Neural progenitor cell (in vitro differentiated cells): ENCODE data around the gene HSD17B1. TPM values are rescaled to one million over a fixed set of nuclear protein-coding genes. Genes with fewer than 3 reads are reported as not detected.

Experiments used
- DNase-seq: peaks from one replicate; pipeline ENCODE4 v3.0.0-alpha.2; 2016; ENCODE audit warnings: low spot score
- H2AFZ ChIP-seq: fragments of 200-600 bp; sonication (generic); replicated peaks from 2 replicates; pipeline ENCODE4 v1.6.1; 2016; ENCODE audit warnings: antibody characterized with exemption
- H3F3A ChIP-seq: fragments of 200-600 bp; sonication (generic); 2 replicates; pipeline ENCODE4 v1.6.1; 2016; ENCODE audit warnings: antibody characterized with exemption, low read depth
- H3K27ac ChIP-seq: fragments of 200-600 bp; sonication (generic); 2 replicates; pipeline ENCODE4 v1.5.1; 2016; ENCODE audit warnings: mild to moderate bottlenecking
- H3K27me3 ChIP-seq: fragments of 200-600 bp; sonication (generic); 2 replicates; pipeline ENCODE4 v1.6.1; 2016; ENCODE audit warnings: mild to moderate bottlenecking, moderate library complexity
- H3K36me3 ChIP-seq: fragments of 200-600 bp; sonication (generic); 2 replicates; pipeline ENCODE4 v1.5.1; 2016
- H3K4me1 ChIP-seq: fragments of 200-600 bp; sonication (generic); 2 replicates; pipeline ENCODE4 v1.6.1; 2016; ENCODE audit warnings: mixed run types
- H3K4me2 ChIP-seq: fragments of 200-600 bp; sonication (generic); 2 replicates; pipeline ENCODE4 v1.6.1; 2016
- H3K4me3 ChIP-seq: fragments of 200-600 bp; sonication (generic); 2 replicates; pipeline ENCODE4 v1.5.1; 2016
- H3K79me2 ChIP-seq: fragments of 200-600 bp; sonication (generic); 2 replicates; pipeline ENCODE4 v1.6.1; 2016; ENCODE audit warnings: low read depth
- H3K9ac ChIP-seq: fragments of 200-600 bp; sonication (generic); 2 replicates; pipeline ENCODE4 v1.6.1; 2016
- H3K9me3 ChIP-seq: fragments of 200-600 bp; sonication (generic); 2 replicates; pipeline ENCODE4 v1.5.1; 2016; ENCODE audit warnings: low read depth
- H4K20me1 ChIP-seq: fragments of 200-600 bp; sonication (generic); 2 replicates; pipeline ENCODE4 v1.6.1; 2016; ENCODE audit warnings: low read depth
- H3K27ac Mint-ChIP-seq: 3 replicates; pipeline ENCODE4 v1.8.0; 2021; ENCODE audit warnings: mixed read lengths
- H3K27me3 Mint-ChIP-seq: 2 replicates; pipeline ENCODE4 v1.8.0; 2022; ENCODE audit warnings: low read depth, mild to moderate bottlenecking, inconsistent platforms, moderate library complexity, mixed read lengths; ENCODE audit not compliant: insufficient read depth
- H3K36me3 Mint-ChIP-seq: 3 replicates; pipeline ENCODE4 v1.8.0; 2021; ENCODE audit warnings: mixed read lengths
- H3K4me1 Mint-ChIP-seq: 3 replicates; pipeline ENCODE4 v1.8.0; 2021; ENCODE audit warnings: mixed read lengths
- H3K4me3 Mint-ChIP-seq: 3 replicates; pipeline ENCODE4 v1.8.0; 2021; ENCODE audit warnings: mild to moderate bottlenecking, moderate library complexity, mixed read lengths
- H3K9me3 Mint-ChIP-seq: 3 replicates; pipeline ENCODE4 v1.8.0; 2020; ENCODE audit warnings: mixed read lengths
- EZH2 ChIP-seq: fragments of 200-600 bp; sonication (generic); IDR thresholded peaks from 2 replicates; pipeline ENCODE4 v1.6.1; 2017; ENCODE audit warnings: antibody characterized with exemption, mild to moderate bottlenecking, moderate library complexity
- EZH2phosphoT487 ChIP-seq: fragments of 200-600 bp; sonication (generic); IDR thresholded peaks from 2 replicates; pipeline ENCODE4 v1.6.1; 2017; ENCODE audit warnings: antibody characterized with exemption
- total RNA-seq: library from RNA; depleted of rRNA; stranded (reverse); fragments of >200 nt; gene quantifications from 2 replicates; pipeline ENCODE4 v1.2.3, GENCODE V29; 2015; ENCODE audit warnings: low replicate concordance
- TF ChIP-seq, protein P1 (sequence below): fragments of 200-600 bp; sonication (generic); IDR thresholded peaks from 2 replicates; pipeline ENCODE4 v1.5.1; 2017; ENCODE audit warnings: antibody characterized with exemption, mild to moderate bottlenecking

The HSD17B1 gene
- total RNA-seq, 1 donor from 2014 or later = 2.2 TPM

DNA sequence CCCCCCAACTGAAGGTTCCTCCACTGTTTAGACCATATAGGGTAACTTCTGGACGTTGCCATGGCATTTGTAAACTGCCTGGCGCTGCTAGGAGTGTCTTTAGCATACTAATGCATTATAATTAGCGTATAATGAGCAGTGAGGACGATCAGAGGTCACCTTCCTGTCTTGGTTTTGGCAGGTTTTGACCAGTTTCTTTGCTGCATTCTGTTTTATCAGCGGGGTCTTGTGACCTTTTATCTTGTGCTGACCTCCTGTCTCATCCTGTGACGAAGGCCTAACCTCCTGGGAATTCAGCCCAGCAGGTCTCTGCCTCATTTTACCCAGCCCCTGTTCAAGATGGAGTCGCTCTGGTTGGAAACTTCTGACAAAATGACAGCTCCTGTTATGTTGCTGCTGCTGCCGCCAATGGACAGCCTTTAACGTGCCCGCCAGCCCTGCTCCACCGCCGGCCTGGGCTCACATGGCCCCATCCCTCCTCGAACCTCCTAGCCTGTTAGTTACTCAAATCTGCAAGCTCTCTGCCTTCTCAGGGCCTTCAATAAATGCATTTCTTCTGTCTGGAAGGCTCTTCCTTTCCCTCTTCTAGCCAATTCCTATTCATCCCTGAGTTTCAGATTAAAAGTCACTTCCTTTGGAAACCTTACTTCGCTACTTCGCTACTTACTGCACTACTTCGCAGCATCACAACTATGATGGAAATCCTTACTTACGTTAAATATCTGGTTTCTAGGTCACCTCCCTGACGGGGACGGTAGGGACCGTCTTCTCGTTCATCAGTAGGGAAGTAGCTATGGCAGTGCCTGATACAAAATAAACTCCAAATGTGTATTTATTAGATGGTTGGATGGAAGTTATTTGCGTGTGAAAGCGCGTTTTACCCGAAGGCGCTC lies 17.3 kb upstream of the HSD17B1 start:
- Mint-ChIP-seq H3K27me3 (peaks cover 3% of the 10 kb centered on the region), H3K4me1 (peaks cover 27% of the 10 kb centered on the region), H3K36me3 (no peaks in the 10 kb centered on the region), H3K9me3 (no peaks in the 10 kb centered on the region), H3K27ac (no peak overlapping the region), H3K4me3 (peak overlapping the region; percentile 84)
- Histone ChIP-seq H3K36me3 (no peaks in the 10 kb centered on the region), H3K9me3 (no peaks in the 10 kb centered on the region), H2AFZ (peak overlapping the region; percentile 31), H3K9ac (no peak overlapping the region), H4K20me1 (no peaks in the 10 kb centered on the region), H3F3A (peaks cover 6% of the 10 kb centered on the region), H3K4me3 (peak overlapping the region; percentile 52), H3K79me2 (peaks cover 5% of the 10 kb centered on the region), H3K4me2 (peak overlapping the region; percentile 78), H3K27me3 (peaks cover 34% of the 10 kb centered on the region), H3K4me1 (peaks cover 10% of the 10 kb centered on the region), H3K27ac (no peak overlapping the region)
- no peak for DNase-seq
- TF ChIP-seq EZH2 (no peak), EZH2phosphoT487 (no peak)
- TF ChIP-seq, protein P1, sequence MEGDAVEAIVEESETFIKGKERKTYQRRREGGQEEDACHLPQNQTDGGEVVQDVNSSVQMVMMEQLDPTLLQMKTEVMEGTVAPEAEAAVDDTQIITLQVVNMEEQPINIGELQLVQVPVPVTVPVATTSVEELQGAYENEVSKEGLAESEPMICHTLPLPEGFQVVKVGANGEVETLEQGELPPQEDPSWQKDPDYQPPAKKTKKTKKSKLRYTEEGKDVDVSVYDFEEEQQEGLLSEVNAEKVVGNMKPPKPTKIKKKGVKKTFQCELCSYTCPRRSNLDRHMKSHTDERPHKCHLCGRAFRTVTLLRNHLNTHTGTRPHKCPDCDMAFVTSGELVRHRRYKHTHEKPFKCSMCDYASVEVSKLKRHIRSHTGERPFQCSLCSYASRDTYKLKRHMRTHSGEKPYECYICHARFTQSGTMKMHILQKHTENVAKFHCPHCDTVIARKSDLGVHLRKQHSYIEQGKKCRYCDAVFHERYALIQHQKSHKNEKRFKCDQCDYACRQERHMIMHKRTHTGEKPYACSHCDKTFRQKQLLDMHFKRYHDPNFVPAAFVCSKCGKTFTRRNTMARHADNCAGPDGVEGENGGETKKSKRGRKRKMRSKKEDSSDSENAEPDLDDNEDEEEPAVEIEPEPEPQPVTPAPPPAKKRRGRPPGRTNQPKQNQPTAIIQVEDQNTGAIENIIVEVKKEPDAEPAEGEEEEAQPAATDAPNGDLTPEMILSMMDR = no peak

DNA sequence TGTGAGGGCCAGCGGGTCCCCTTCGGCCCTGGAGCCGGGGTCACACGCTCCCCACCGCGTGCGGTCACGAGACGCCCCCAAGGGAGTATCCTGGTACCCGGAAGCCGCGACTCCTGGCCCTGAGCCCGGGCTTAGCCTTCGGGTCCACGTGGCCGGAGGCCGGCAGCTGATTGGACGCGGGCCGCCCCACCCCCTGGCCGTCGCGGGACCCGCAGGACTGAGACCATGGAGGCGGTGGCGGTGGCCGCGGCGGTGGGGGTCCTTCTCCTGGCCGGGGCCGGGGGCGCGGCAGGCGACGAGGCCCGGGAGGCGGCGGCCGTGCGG lies 16.7 kb upstream of the HSD17B1 start, which contains the start of gene NAGLU:
Gene NAGLU (plus strand): TSS at position 194 of the 324 bp plus-strand sequence. CDS start 32 bp downstream, at position 226.
- Histone ChIP-seq H3K4me1 (peaks cover 10% of the 10 kb centered on the region), H2AFZ (peak within 1 kb of the TSS; percentile 31), H3K9me3 (no peaks in the 10 kb centered on the region), H3K36me3 (no peaks in the 10 kb centered on the region), H3K27me3 (peaks cover 31% of the 10 kb centered on the region), H3K4me2 (peak within 1 kb of the TSS; percentile 78), H3F3A (peaks cover 6% of the 10 kb centered on the region), H4K20me1 (no peaks in the 10 kb centered on the region), H3K27ac (no peak within 1 kb of the TSS), H3K4me3 (peak within 1 kb of the TSS; percentile 52), H3K79me2 (peaks cover 5% of the 10 kb centered on the region), H3K9ac (no peak within 1 kb of the TSS)
- Mint-ChIP-seq H3K4me3 (peak within 1 kb of the TSS; percentile 90), H3K9me3 (no peaks in the 10 kb centered on the region), H3K27ac (no peak within 1 kb of the TSS), H3K4me1 (peaks cover 22% of the 10 kb centered on the region), H3K36me3 (peaks cover 2% of the 10 kb centered on the region), H3K27me3 (peaks cover 3% of the 10 kb centered on the region)
- peak; percentile 88 for DNase-seq
- TF ChIP-seq, protein P1 = no peak
- TF ChIP-seq EZH2 = no peak
- TF ChIP-seq EZH2phosphoT487 = no peak

DNA sequence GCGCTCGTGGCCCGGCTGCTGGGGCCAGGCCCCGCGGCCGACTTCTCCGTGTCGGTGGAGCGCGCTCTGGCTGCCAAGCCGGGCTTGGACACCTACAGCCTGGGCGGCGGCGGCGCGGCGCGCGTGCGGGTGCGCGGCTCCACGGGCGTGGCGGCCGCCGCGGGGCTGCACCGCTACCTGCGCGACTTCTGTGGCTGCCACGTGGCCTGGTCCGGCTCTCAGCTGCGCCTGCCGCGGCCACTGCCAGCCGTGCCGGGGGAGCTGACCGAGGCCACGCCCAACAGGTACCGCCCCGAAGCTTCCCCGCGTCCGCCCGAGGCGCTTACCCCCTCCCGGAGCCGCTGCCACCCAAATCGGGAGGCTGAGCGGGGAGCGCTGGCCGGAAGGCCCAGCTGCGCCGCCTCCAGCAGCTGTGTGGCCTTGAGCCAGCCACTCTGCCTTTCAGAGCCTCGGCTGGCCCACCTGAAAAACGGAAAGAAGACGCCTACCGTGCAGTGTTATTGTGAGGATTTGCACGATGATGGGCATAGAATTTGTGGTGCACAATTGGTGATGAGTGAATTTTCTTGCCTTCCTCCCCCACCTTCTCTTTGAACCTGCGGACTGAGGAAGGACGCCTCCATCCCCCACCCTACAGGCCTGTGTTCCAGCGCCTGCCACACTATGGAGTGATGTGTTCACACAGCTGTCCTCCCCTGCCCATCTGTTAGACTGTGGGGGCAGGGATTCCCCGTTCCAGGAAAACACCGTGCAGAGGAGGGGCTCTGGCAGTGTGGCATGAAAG lies 16.2 kb upstream of the HSD17B1 start:
- no peak overlapping the region for H3K27ac ChIP-seq
- H3K9me3 Mint-ChIP-seq = no peaks in the 10 kb centered on the region

More for the DNA sequence above, 16.2 kb upstream of the HSD17B1 start:
- peaks cover 26% of the 10 kb centered on the region for H3K27me3 ChIP-seq
- H3K9ac ChIP-seq = no peak overlapping the region
- peak overlapping the region; percentile 78 for H3K4me2 ChIP-seq
- no peaks in the 10 kb centered on the region for H4K20me1 ChIP-seq
- Mint-ChIP-seq H3K4me3 (peak overlapping the region; percentile 90), H3K4me1 (peaks cover 17% of the 10 kb centered on the region), H3K27me3 (peaks cover 1% of the 10 kb centered on the region), H3K36me3 (peaks cover 3% of the 10 kb centered on the region), H3K27ac (no peak overlapping the region)
- peak overlapping the region; percentile 52 for H3K4me3 ChIP-seq
- peaks cover 10% of the 10 kb centered on the region for H3K4me1 ChIP-seq
- peak; percentile 87 for DNase-seq
- H3K79me2 ChIP-seq = peaks cover 5% of the 10 kb centered on the region
- no peaks in the 10 kb centered on the region for H3K9me3 ChIP-seq
- TF ChIP-seq EZH2 (no peak), EZH2phosphoT487 (no peak)
- TF ChIP-seq, protein P1 = no peak
- H3K36me3 ChIP-seq = no peaks in the 10 kb centered on the region
- peak overlapping the region; percentile 4 for H2AFZ ChIP-seq
- H3F3A ChIP-seq = peaks cover 3% of the 10 kb centered on the region
